Body of pancreas (tissue), 4 donors: ENCODE measurements around the gene MOK. TPM values are rescaled to one million over a fixed set of nuclear protein-coding genes. Genes with fewer than 3 reads are reported as not detected.

Source experiments
- ATAC-seq: fragments of 150-250 bp; one replicate; pipeline ENCODE4 v1.9.1; 2016
- DNase-seq, 4 donors: peaks; one replicate each; pipeline ENCODE4 v3.0.0-alpha.2; 2019
- H3K27ac ChIP-seq, 4 donors: fragments of 200-600 bp; sonication (generic); 1 replicate in 3 of 4; 2 replicates in 1 of 4; pipeline versions ENCODE4 v1.5.1 to v1.6.1; 2016 to 2019; ENCODE audit warnings: mild to moderate bottlenecking in 1 of 4, mixed read lengths in 1 of 4, moderate library complexity in 1 of 4
- H3K27me3 ChIP-seq, 2 donors: fragments of 200-600 bp; sonication (generic); one replicate each; pipeline ENCODE4 v1.6.0; 2016; ENCODE audit warnings: mild to moderate bottlenecking in 1 of 2
- H3K36me3 ChIP-seq, 2 donors: fragments of 200-600 bp; sonication (generic); replicated peaks in 1 of 2; 2 replicates each; pipeline ENCODE4 v1.5.1; 2016; ENCODE audit warnings: low read depth in 2 of 2; ENCODE audit not compliant: insufficient read depth in 1 of 2
- H3K4me1 ChIP-seq: fragments of 200-600 bp; sonication (generic); one replicate; pipeline ENCODE4 v1.6.0; 2016
- H3K4me3 ChIP-seq, 2 donors: fragments of 200-600 bp; sonication (generic); 1 replicate in 1 of 2; 2 replicates in 1 of 2; pipeline ENCODE4 v1.5.1; 2016 to 2019
- H3K9me3 ChIP-seq, 3 donors: fragments of 200-600 bp; sonication (generic); 1 replicate in 2 of 3; 2 replicates in 1 of 3; pipeline ENCODE4 v1.5.1; 2016
- POLR2A ChIP-seq, 3 donors: fragments of 450-650 bp; IDR thresholded peaks; one replicate each; pipeline ENCODE4 v1.6.1; 2016; ENCODE audit warnings: antibody characterized with exemption in 3 of 3, mild to moderate bottlenecking in 2 of 3
- WGBS, 2 donors: methylation state at CpG; one replicate each; pipeline ENCODE4 v1.1.5; 2017; 5-methylcytosine and 5-hydroxymethylcytosine counted together
- intact Hi-C: fragments of 100-400 bp; cut with DNase I; formaldehyde crosslinking; loops from one replicate; pipeline ENCODE4 v1.15.1; 2023
- total RNA-seq, 2 donors: library from RNA; depleted of rRNA; stranded (reverse); fragments of >200 nt; gene quantifications; one replicate each; pipeline ENCODE4 v1.1.0, GENCODE V29; 2016
- TF ChIP-seq, protein P1 (sequence below), 7 experiments: fragments of 450-650 bp in 4 of 7; fragments of 200-600 bp in 3 of 7; sonication (generic) in 3 of 7; IDR thresholded peaks; one replicate each; pipeline ENCODE4 v1.5.1; 2016 to 2019; ENCODE audit warnings: antibody characterized with exemption in 7 of 7

MOK gene
- total RNA-seq, 2 donors from 2014 or later: 14.3 to 18.5 TPM

DNA sequence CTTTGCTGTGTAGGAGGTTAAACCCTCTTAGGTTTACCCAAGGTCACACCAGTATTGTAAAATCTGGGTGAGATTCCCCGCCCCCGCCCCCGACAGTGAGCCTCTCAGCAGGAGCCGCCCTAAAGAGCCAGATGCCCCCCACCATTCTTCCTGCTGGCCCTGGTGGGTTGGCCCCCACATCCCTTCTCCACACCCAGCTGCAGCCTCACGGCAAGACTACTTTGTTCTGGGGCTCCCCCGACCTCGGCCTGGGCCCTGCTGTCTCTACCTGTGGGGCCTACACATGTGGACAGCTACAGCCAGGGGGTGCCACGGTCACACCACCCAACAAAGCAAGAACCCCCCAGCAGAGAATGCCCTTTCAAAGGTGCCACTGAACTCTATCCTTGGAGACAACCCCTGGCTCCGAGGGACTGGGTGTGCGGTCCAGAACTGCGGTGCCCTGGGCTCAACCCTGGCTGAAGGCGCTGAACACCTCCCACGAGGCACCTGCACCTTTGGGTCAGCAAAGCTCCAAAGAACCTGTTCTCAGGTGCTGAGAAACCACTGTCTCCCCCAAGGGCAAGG is 82.9 kb downstream of the MOK start:
- DNase-seq (no peak), ATAC-seq (peak; percentile 10)
- no peaks in the 10 kb centered on the region for H3K9me3 ChIP-seq
- H3K4me3 ChIP-seq: no peak overlapping the region
- WGBS, 2 donors: 84 to 86% methylated on average over 8 to 13 of the region's 13 CpGs
- TF ChIP-seq, protein P1, sequence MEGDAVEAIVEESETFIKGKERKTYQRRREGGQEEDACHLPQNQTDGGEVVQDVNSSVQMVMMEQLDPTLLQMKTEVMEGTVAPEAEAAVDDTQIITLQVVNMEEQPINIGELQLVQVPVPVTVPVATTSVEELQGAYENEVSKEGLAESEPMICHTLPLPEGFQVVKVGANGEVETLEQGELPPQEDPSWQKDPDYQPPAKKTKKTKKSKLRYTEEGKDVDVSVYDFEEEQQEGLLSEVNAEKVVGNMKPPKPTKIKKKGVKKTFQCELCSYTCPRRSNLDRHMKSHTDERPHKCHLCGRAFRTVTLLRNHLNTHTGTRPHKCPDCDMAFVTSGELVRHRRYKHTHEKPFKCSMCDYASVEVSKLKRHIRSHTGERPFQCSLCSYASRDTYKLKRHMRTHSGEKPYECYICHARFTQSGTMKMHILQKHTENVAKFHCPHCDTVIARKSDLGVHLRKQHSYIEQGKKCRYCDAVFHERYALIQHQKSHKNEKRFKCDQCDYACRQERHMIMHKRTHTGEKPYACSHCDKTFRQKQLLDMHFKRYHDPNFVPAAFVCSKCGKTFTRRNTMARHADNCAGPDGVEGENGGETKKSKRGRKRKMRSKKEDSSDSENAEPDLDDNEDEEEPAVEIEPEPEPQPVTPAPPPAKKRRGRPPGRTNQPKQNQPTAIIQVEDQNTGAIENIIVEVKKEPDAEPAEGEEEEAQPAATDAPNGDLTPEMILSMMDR (IDR thresholded peaks at IDR 0.05): no peak
- H3K36me3 ChIP-seq: no peaks in the 10 kb centered on the region
- no peaks in the 10 kb centered on the region for H3K27me3 ChIP-seq
- no peak overlapping the region for H3K27ac ChIP-seq
- no peaks in the 10 kb centered on the region for H3K4me1 ChIP-seq
- intact Hi-C loops: no loop called here

DNA sequence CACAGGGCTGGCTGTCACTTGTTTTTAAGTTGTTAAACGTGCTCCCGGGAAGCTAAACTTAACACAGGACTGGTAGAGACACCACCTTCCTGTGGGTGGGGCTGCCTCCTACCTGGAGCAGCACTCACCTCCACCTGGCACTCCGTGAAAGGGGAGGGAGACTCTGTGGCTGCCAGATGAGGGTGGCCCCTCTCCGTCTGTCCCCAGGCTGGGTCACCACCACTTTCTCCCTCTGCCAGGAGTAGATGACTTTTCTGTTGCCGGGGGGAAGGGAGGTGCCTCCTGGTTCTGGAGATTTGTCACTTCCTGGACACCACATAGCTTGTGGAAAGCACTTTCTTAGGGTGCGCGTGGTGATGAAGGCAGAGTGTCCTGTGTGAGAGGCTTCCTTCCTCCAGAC is 83.9 kb downstream of the MOK start:
- whole genome bisulfite sequencing, 2 donors: 42 to 50% methylated on average over 2 to 7 of the region's 7 CpGs
- Histone ChIP-seq H3K9me3 (no peaks in the 10 kb centered on the region), H3K36me3 (no peaks in the 10 kb centered on the region), H3K4me1 (no peaks in the 10 kb centered on the region), H3K27ac (no peak overlapping the region), H3K27me3 (no peaks in the 10 kb centered on the region), H3K4me3 (no peak overlapping the region)
- ATAC-seq (no peak), DNase-seq (no peak)
- TF ChIP-seq, protein P1 (IDR thresholded peaks at IDR 0.05): no peak
- no peak for TF ChIP-seq POLR2A (IDR thresholded peaks at IDR 0.05)
- intact Hi-C loops: no loop called here

DNA sequence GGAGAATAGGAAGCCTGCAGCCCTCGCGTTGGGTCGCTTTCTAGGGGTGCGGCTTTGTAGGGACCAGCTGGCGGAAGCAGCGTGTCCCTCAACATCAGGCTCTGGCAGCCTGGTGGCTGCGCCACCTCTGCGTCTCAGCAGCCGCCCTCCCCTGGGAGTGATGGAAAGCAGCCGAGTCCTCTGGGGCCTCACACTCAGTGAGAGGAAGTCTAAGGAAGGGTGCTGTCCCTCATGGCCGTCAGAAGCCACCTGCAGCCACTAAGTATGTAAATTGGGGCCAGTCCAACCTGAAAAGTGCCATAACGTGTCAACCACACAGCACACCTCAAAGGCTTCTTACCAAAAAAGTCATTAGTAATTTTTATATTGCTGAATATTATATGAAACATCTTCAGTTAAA is 84.9 kb downstream of the MOK start:
- no peak for DNase-seq
- no peaks in the 10 kb centered on the region for H3K36me3 ChIP-seq

DNA sequence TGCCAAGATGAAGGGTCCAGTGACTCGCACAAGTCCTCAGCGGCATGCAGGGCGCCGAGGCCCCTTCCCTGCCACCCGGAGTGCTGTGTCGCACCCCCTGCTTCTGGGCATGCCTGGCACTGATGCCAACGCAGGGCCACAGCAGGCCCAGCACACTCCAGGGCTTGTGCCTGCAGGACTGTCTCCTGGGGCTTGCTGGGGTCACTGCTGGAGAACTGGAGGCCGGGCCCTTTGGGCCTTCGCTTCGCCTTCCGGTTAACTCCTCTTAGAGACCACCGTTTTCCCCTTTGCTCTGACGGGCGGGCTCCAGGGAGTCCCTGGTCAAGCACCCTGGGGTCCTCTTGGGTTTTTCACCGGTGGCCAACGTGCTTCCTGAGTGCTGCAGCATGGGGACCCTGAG is 85.6 kb downstream of the MOK start:
- ATAC-seq (no peak), DNase-seq (no peak)
- H3K4me1 ChIP-seq: no peaks in the 10 kb centered on the region
- H3K4me3 ChIP-seq: no peak overlapping the region
- no peak for TF ChIP-seq POLR2A (IDR thresholded peaks at IDR 0.05)
- TF ChIP-seq, protein P1 (IDR thresholded peaks at IDR 0.05): no peak
- WGBS, 2 donors: 92% methylated on average over 15 to 16 of the region's 16 CpGs
- H3K9me3 ChIP-seq: no peaks in the 10 kb centered on the region
- H3K27ac ChIP-seq: no peak overlapping the region
- intact Hi-C loops: no loop called here
- H3K36me3 ChIP-seq: no peaks in the 10 kb centered on the region
- no peaks in the 10 kb centered on the region for H3K27me3 ChIP-seq

More for the DNA sequence above, 84.9 kb downstream of the MOK start:
- no peak for TF ChIP-seq POLR2A (IDR thresholded peaks at IDR 0.05)
- TF ChIP-seq, protein P1 (IDR thresholded peaks at IDR 0.05): no peak
- no peak overlapping the region for H3K4me3 ChIP-seq
- 86 to 93% methylated on average over 9 to 12 of the region's 12 CpGs for WGBS, 2 donors
- no peak overlapping the region for H3K27ac ChIP-seq
- no peaks in the 10 kb centered on the region for H3K9me3 ChIP-seq
- H3K27me3 ChIP-seq: no peaks in the 10 kb centered on the region
- H3K4me1 ChIP-seq: no peaks in the 10 kb centered on the region
- intact Hi-C loops: no loop called here
- ATAC-seq: no peak

DNA sequence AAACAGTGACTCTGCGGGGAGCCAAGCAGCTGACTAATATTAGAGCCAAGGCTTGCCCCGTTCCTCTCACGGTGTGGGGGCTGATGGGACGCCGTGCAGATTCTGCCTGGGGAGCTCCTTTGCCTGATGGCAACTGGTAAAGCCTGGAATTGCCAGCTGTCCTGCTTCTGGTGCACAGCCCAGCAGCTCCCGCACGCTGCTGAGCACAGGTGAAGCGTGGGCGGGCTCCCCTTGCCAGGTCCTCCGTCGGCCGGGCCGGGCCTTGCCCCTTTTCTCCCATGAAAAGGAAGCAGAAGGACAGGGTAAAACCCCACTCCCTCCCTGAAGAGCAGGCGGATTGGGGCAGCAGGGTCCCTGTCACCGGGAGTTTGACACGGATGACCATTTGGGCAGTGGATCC is 86.3 kb downstream of the MOK start:
- H3K36me3 ChIP-seq: no peaks in the 10 kb centered on the region

More for the DNA sequence above, 86.3 kb downstream of the MOK start:
- 74 to 83% methylated on average over 12 to 16 of the region's 16 CpGs for WGBS, 2 donors
- H3K4me1 ChIP-seq: no peaks in the 10 kb centered on the region
- no peak for ATAC-seq
- no peaks in the 10 kb centered on the region for H3K9me3 ChIP-seq
- TF ChIP-seq, protein P1 (IDR thresholded peaks at IDR 0.05): no peak
- no peak for TF ChIP-seq POLR2A (IDR thresholded peaks at IDR 0.05)
- H3K27me3 ChIP-seq: no peaks in the 10 kb centered on the region
- H3K4me3 ChIP-seq: no peak overlapping the region
- H3K27ac ChIP-seq: no peak overlapping the region
- intact Hi-C loops: no loop called here
- DNase-seq: no peak
